H1 (cell line): ENCODE results near the gene MFRP. TPM values are rescaled to one million over a fixed set of nuclear protein-coding genes. Genes with fewer than 3 reads are reported as not detected.

Experiments used
- CTCF ChIA-PET: fragments of 300-600 bp; sonication (Branson Sonifier 250); formaldehyde crosslinking; loops from one replicate; lab custom pipeline; 2021; ENCODE audit not compliant: partially characterized antibody; lab: Charles Lee
- POLR2A ChIA-PET: fragments of 300-600 bp; sonication (Branson Sonifier 250); formaldehyde crosslinking; loops from one replicate; lab custom pipeline; 2021; ENCODE audit warnings: inconsistent platforms; ENCODE audit not compliant: partially characterized antibody; lab: Charles Lee
- DNase-seq, 2 experiments: peaks; one replicate each; pipeline versions ENCODE4 v3.0.0 to v3.0.0-alpha.2; 2010 to 2022; ENCODE audit warnings: low spot score in 2 of 2, low read depth in 1 of 2, mixed read lengths in 1 of 2
- FAIRE-seq: peaks from 2 replicates; lab custom pipeline; 2011; peaks lifted over from hg19 to GRCh38; lab: Jason Lieb, UNC
- H2AFZ ChIP-seq: 2 replicates; pipeline ENCODE4 v1.8.1; 2012; ENCODE audit warnings: low read length, inconsistent platforms
- H2AK5ac ChIP-seq: 2 replicates; pipeline ENCODE4 v1.6.1; 2013; ENCODE audit warnings: low read depth, low read length
- H2BK120ac ChIP-seq: replicated peaks from 2 replicates; pipeline ENCODE3; 2013; ENCODE audit warnings: low read depth, low read length, inconsistent platforms
- H2BK12ac ChIP-seq: 2 replicates; pipeline ENCODE4 v1.6.1; 2013; ENCODE audit warnings: low read depth, low read length
- H2BK15ac ChIP-seq: 2 replicates; pipeline ENCODE4 v1.6.1; 2013; ENCODE audit warnings: low read length
- H2BK20ac ChIP-seq: 2 replicates; pipeline ENCODE4 v1.6.1; 2013; ENCODE audit warnings: low read length
- H2BK5ac ChIP-seq: 2 replicates; pipeline ENCODE4 v1.6.1; 2013; ENCODE audit warnings: low read depth, low read length
- H3K14ac ChIP-seq: 2 replicates; pipeline ENCODE4 v1.6.1; 2013; ENCODE audit warnings: inconsistent platforms; ENCODE audit not compliant: insufficient read length
- H3K18ac ChIP-seq: 2 replicates; pipeline ENCODE4 v1.6.1; 2013; ENCODE audit warnings: low read length; ENCODE audit errors: extremely low read depth
- H3K23ac ChIP-seq: 2 replicates; pipeline ENCODE4 v1.6.1; 2013; ENCODE audit warnings: inconsistent platforms; ENCODE audit not compliant: insufficient read length
- H3K23me2 ChIP-seq: 2 replicates; pipeline ENCODE4 v1.6.1; 2013; ENCODE audit warnings: low read depth, low read length
- H3K27ac ChIP-seq: 2 replicates; pipeline ENCODE4 v1.6.1; 2011; ENCODE audit warnings: low read depth, low read length, inconsistent platforms
- H3K27me3 ChIP-seq, 4 experiments: replicated peaks in 1 of 4; 1 replicate in 1 of 4; 2 replicates in 3 of 4; pipeline versions ENCODE4 v1.6.1 to v1.8.1; 2011 to 2013; ENCODE audit warnings: low read length in 3 of 4, mild to moderate bottlenecking in 3 of 4, inconsistent platforms in 2 of 4, mixed read lengths in 2 of 4, moderate library complexity in 1 of 4; ENCODE audit not compliant: control insufficient read depth in 3 of 4, insufficient read depth in 3 of 4; ENCODE audit errors: extremely low read depth in 1 of 4
- H3K36me3 ChIP-seq, 4 experiments: 2 replicates each; pipeline versions ENCODE4 v1.6.1 to v1.8.1; 2011 to 2013; ENCODE audit warnings: mild to moderate bottlenecking in 4 of 4, low read length in 3 of 4, moderate library complexity in 2 of 4, control low read depth in 1 of 4, inconsistent platforms in 1 of 4; ENCODE audit not compliant: insufficient read depth in 4 of 4, control insufficient read depth in 2 of 4
- H3K4ac ChIP-seq: replicated peaks from 2 replicates; pipeline ENCODE3; 2013; ENCODE audit warnings: low read length, low read depth, mixed read lengths, inconsistent platforms; ENCODE audit not compliant: insufficient read length
- H3K4me1 ChIP-seq, 4 experiments: replicated peaks in 1 of 4; 1 replicate in 1 of 4; 2 replicates in 3 of 4; pipeline versions ENCODE4 v1.6.1 to v1.8.1; 2011 to 2013; ENCODE audit warnings: low read length in 3 of 4, inconsistent platforms in 2 of 4, mixed read lengths in 1 of 4; ENCODE audit not compliant: insufficient read depth in 4 of 4, control insufficient read depth in 3 of 4
- H3K4me2 ChIP-seq, 2 experiments: 2 replicates each; pipeline versions ENCODE4 v1.6.1 to v1.8.1; 2011 to 2013; ENCODE audit warnings: low read depth in 2 of 2, low read length in 2 of 2, control low read depth in 1 of 2, inconsistent platforms in 1 of 2, mild to moderate bottlenecking in 1 of 2; ENCODE audit not compliant: insufficient read depth in 1 of 2
- H3K4me3 ChIP-seq, 4 experiments: fragments of 200-600, 300-600 bp in 1 of 4; sonication (generic), shearing (Covaris generic), sonication (Bioruptor Twin) in 1 of 4; 2 replicates each; pipeline versions ENCODE4 v1.5.1 to v1.8.1; 2011 to 2016; ENCODE audit warnings: low read length in 4 of 4, low read depth in 3 of 4, control low read depth in 2 of 4, inconsistent platforms in 2 of 4, mild to moderate bottlenecking in 2 of 4, mixed read lengths in 1 of 4, moderate library complexity in 1 of 4; ENCODE audit not compliant: insufficient read depth in 2 of 4; ENCODE audit errors: extremely low read depth in 1 of 4
- H3K56ac ChIP-seq: replicated peaks from 2 replicates; pipeline ENCODE3; 2013; ENCODE audit warnings: low read depth, mild to moderate bottlenecking, mixed read lengths, low read length, inconsistent platforms; ENCODE audit not compliant: insufficient read length
- H3K79me1 ChIP-seq: 2 replicates; pipeline ENCODE4 v1.6.1; 2013; ENCODE audit warnings: low read depth, low read length, control low read depth
- H3K79me2 ChIP-seq, 2 experiments: 2 replicates each; pipeline versions ENCODE4 v1.6.1 to v1.8.1; 2012 to 2013; ENCODE audit warnings: low read length in 2 of 2, mild to moderate bottlenecking in 2 of 2, inconsistent platforms in 1 of 2; ENCODE audit not compliant: insufficient read depth in 2 of 2, control insufficient read depth in 1 of 2
- H3K9ac ChIP-seq, 4 experiments: replicated peaks in 1 of 4; 1 replicate in 1 of 4; 2 replicates in 3 of 4; pipeline versions ENCODE4 v1.6.1 to v1.8.1; 2011 to 2013; ENCODE audit warnings: low read depth in 3 of 4, low read length in 3 of 4, control low read depth in 2 of 4, mild to moderate bottlenecking in 2 of 4, moderate library complexity in 2 of 4, inconsistent platforms in 1 of 4; ENCODE audit errors: extremely low read depth in 1 of 4
- H3K9me3 ChIP-seq, 2 experiments: 2 replicates each; pipeline versions ENCODE4 v1.6.1 to v1.8.1; 2012 to 2013; ENCODE audit warnings: mild to moderate bottlenecking in 2 of 2, moderate library complexity in 2 of 2, control low read depth in 1 of 2, inconsistent platforms in 1 of 2, low read depth in 1 of 2, low read length in 1 of 2, mixed read lengths in 1 of 2; ENCODE audit not compliant: insufficient read depth in 2 of 2
- H4K20me1 ChIP-seq, 2 experiments: replicated peaks in 1 of 2; 2 replicates each; pipeline versions ENCODE3 to v1.8.1; 2011 to 2013; ENCODE audit warnings: inconsistent platforms in 2 of 2, low read length in 2 of 2, mild to moderate bottlenecking in 1 of 2; ENCODE audit not compliant: insufficient read depth in 2 of 2, control insufficient read depth in 1 of 2
- H4K5ac ChIP-seq: 2 replicates; pipeline ENCODE4 v1.6.1; 2013; ENCODE audit warnings: low read length, low read depth, mixed read lengths, inconsistent platforms; ENCODE audit not compliant: insufficient read length
- H4K8ac ChIP-seq: 2 replicates; pipeline ENCODE4 v1.8.0; 2013; ENCODE audit warnings: mild to moderate bottlenecking, moderate library complexity, low read length, inconsistent platforms; ENCODE audit not compliant: insufficient read depth; ENCODE audit errors: extremely low read depth
- H4K91ac ChIP-seq: replicated peaks from 2 replicates; pipeline ENCODE3; 2013; ENCODE audit warnings: low read length, mixed read lengths, inconsistent platforms; ENCODE audit not compliant: insufficient read length
- BCL11A ChIP-seq, 2 experiments: IDR thresholded peaks; one replicate each; pipeline ENCODE4 v1.6.1; 2011; ENCODE audit warnings: low read depth in 2 of 2, low read length in 2 of 2, mild to moderate bottlenecking in 2 of 2
- GABPA ChIP-seq: IDR thresholded peaks from 2 replicates; pipeline ENCODE4 v1.6.1; 2011; ENCODE audit warnings: mild to moderate bottlenecking, low read length, moderate library complexity, borderline replicate concordance; ENCODE audit not compliant: insufficient read depth
- HDAC2 ChIP-seq, 2 experiments: fragments of 300-600 bp in 1 of 2; sonication (generic) in 1 of 2; IDR thresholded peaks; 2 replicates each; pipeline ENCODE4 v1.6.1; 2011 to 2012; ENCODE audit warnings: low read depth in 2 of 2, low read length in 2 of 2, mild to moderate bottlenecking in 2 of 2, moderate library complexity in 2 of 2, borderline replicate concordance in 1 of 2, inconsistent platforms in 1 of 2
- JUN ChIP-seq: IDR thresholded peaks from 2 replicates; pipeline ENCODE4 v1.6.1; 2011; ENCODE audit warnings: low read depth, mild to moderate bottlenecking, improper control_type of control experiment, low read length
- KDM5A ChIP-seq: fragments of 200-600 bp; IDR thresholded peaks from 2 replicates; pipeline ENCODE4 v1.7.1; 2012; ENCODE audit warnings: mild to moderate bottlenecking, low read length, inconsistent platforms, mixed read lengths
- MAFK ChIP-seq: IDR thresholded peaks from 2 replicates; pipeline ENCODE4 v1.6.1; 2012; ENCODE audit warnings: low read depth, mild to moderate bottlenecking, improper control_type of control experiment, low read length
- POLR2AphosphoS5 ChIP-seq: IDR thresholded peaks from 2 replicates; pipeline ENCODE4 v1.6.1; 2011; ENCODE audit warnings: low read depth, low read length
- RAD21 ChIP-seq, 2 experiments: IDR thresholded peaks in 1 of 2; conservative IDR thresholded peaks in 1 of 2; 2 replicates each; pipeline ENCODE4 v1.6.1; 2011; ENCODE audit warnings: low read depth in 2 of 2, low read length in 2 of 2, improper control_type of control experiment in 1 of 2, inconsistent platforms in 1 of 2, mild to moderate bottlenecking in 1 of 2, moderate library complexity in 1 of 2
- WGBS, 2 experiments: shearing (Covaris generic) in 1 of 2; methylation state at CpG; one replicate each; pipeline versions ENCODE4 v1.1.6 to v1.1.7; 2013 to 2015; ENCODE audit warnings: low lambda C conversion rate in 2 of 2, mixed read lengths in 2 of 2, inconsistent platforms in 1 of 2, low coverage in 1 of 2, missing lambda C conversion rate in 1 of 2; ENCODE audit not compliant: insufficient replicate concordance in 2 of 2, insufficient coverage in 1 of 2, insufficient read length in 1 of 2; ENCODE audit errors: extremely low coverage in 1 of 2, missing lambda C conversion rate in 1 of 2; 5-methylcytosine and 5-hydroxymethylcytosine counted together
- polyA plus RNA-seq, 7 experiments: library from polyadenylated mRNA; depleted of rRNA in 3 of 7; stranded (reverse) in 5 of 7; unstranded in 2 of 7; fragments of >200 nt in 5 of 7; fragments of 200-250 nt in 2 of 7; gene quantifications; 1 replicate in 5 of 7; 2 replicates in 1 of 7; 4 replicates in 1 of 7; pipeline versions ENCODE4 v1.2.1 to v1.2.3, GENCODE V29; 2011 to 2013; ENCODE audit warnings: missing spikeins in 2 of 7, mixed read lengths in 2 of 7
- total RNA-seq: library from RNA; stranded (reverse); fragmentation: NEBNext Ultra II Directional; extraction: Animal tissue kit (Norgen Biotek cat#: 25700); gene quantifications from 2 replicates; pipeline ENCODE4 v1.2.1, GENCODE V29; 2021

Gene MFRP
- total and polyA plus RNA-seq, 2 of the 8 experiments (the other 6 are each of a cell fraction or from before 2014, with no cell fraction given), result 0.02 TPM; not detected in 1

GRCh38 chr11:119347242-119347641 lies 737 bp upstream of the MFRP start:
- H3K18ac ChIP-seq, result no peak overlapping the region
- CTCF ChIA-PET, result interaction anchor here (0.5 to 20.0 kb wide), 8 partner anchors 9 to 310 kb away, joined by 3 to 463 read pairs (median 12); partner anchors contain the start of genes MCAM and USP2
- H4K20me1 ChIP-seq, result no peaks in the 10 kb centered on the region
- no peaks in the 10 kb centered on the region for H3K79me2 ChIP-seq
- no peak for FAIRE-seq
- H3K27me3 ChIP-seq, result peaks cover 0 to 10% (median 1%) of the 10 kb centered on the region in 4 experiments; a peak in 3 of 7 replicates
- no peak overlapping the region for H2BK15ac ChIP-seq
- no peak overlapping the region for H4K5ac ChIP-seq
- no peaks in the 10 kb centered on the region for H3K9me3 ChIP-seq
- POLR2A ChIA-PET, result no interaction called here
- H2AK5ac ChIP-seq, result no peak overlapping the region
- H2AFZ ChIP-seq, result no peak overlapping the region
- H3K36me3 ChIP-seq, result no peaks in the 10 kb centered on the region
- H3K27ac ChIP-seq, result no peak overlapping the region
- H3K79me1 ChIP-seq, result no peaks in the 10 kb centered on the region; the same call in 1 of the 2 replicates
- H3K4me2 ChIP-seq, result no peak overlapping the region
- no peak overlapping the region for H2BK20ac ChIP-seq
- H3K9ac ChIP-seq, result no peak overlapping the region
- no peak overlapping the region for H3K14ac ChIP-seq
- no peak overlapping the region for H3K23ac ChIP-seq
- WGBS, 2 experiments, result 71% methylated on average over 2 of the region's 2 CpGs; no CpG with 5 or more reads in 1 of the 2 experiments
- no peak overlapping the region for H4K91ac ChIP-seq
- H3K4ac ChIP-seq, result no peak overlapping the region
- no peak overlapping the region for H3K4me3 ChIP-seq
- H2BK5ac ChIP-seq, result no peak overlapping the region
- H2BK12ac ChIP-seq, result no peak overlapping the region
- no peaks in the 10 kb centered on the region for H3K23me2 ChIP-seq
- TF ChIP-seq RAD21 (IDR thresholded peaks at IDR 0.05 in 1 of 2, conservative IDR thresholded peaks at IDR 0.05 in 1 of 2; ENCODE audit: low read depth in 2 of 2, low read length in 2 of 2), result no peak
- no peak for TF ChIP-seq JUN
- no peak for TF ChIP-seq KDM5A
- TF ChIP-seq GABPA, result no peak
- no peak for TF ChIP-seq HDAC2 (IDR thresholded peaks at IDR 0.05; ENCODE audit: borderline replicate concordance in 1 of 2, low read depth in 2 of 2, low read length in 2 of 2)
- TF ChIP-seq MAFK, result no peak
- TF ChIP-seq BCL11A (IDR thresholded peaks at IDR 0.05; ENCODE audit: low read depth in 2 of 2, low read length in 2 of 2), result no peak
- TF ChIP-seq POLR2AphosphoS5, result no peak
- TF ChIP-seq, all 59 proteins: peak for 0
- Histone ChIP-seq H3K4me1 (no peaks in the 10 kb centered on the region; a peak in 2 of 7 replicates), H4K8ac (no peak overlapping the region), H2BK120ac (no peak overlapping the region), H3K56ac (no peak overlapping the region)
- no peak for DNase-seq
